Central memory CD8-positive, alpha-beta T cell (primary cell): ENCODE measurements around the gene BMPER.

Experiments used
- ATAC-seq: fragments of 150-1000 bp; cut with Tn5 transposase; replicated peaks from 2 replicates; pipeline ENCODE4 v1.10.0; 2022; ENCODE audit warnings: mild to moderate bottlenecking, moderate FRiP score, moderate number of reproducible peaks; ENCODE audit not compliant: poor library complexity, severe bottlenecking; ENCODE audit errors: extremely low read depth
- DNase-seq, 2 donors: peaks; one replicate each; pipeline ENCODE4 v3.0.0; 2021; ENCODE audit warnings: low spot score in 2 of 2
- H3K27ac Mint-ChIP-seq: one replicate; pipeline ENCODE4 v1.8.0; 2022; ENCODE audit warnings: low read depth, mild to moderate bottlenecking, moderate library complexity, mixed read lengths
- H3K27me3 Mint-ChIP-seq: one replicate; pipeline ENCODE4 v1.8.0; 2022; ENCODE audit warnings: mixed read lengths
- H3K36me3 Mint-ChIP-seq: one replicate; pipeline ENCODE4 v1.8.0; 2022; ENCODE audit warnings: mild to moderate bottlenecking, moderate library complexity, mixed read lengths; ENCODE audit not compliant: insufficient read depth
- H3K4me1 Mint-ChIP-seq: one replicate; pipeline ENCODE4 v1.8.0; 2022; ENCODE audit warnings: mixed read lengths
- H3K4me3 Mint-ChIP-seq: one replicate; pipeline ENCODE4 v1.8.0; 2022; ENCODE audit warnings: mild to moderate bottlenecking, moderate library complexity, mixed read lengths
- H3K9me3 Mint-ChIP-seq: one replicate; pipeline ENCODE4 v1.8.0; 2022; ENCODE audit warnings: mixed read lengths

Gene BMPER

GRCh38 chr7:34091321-34091917 is 186.1 kb downstream of the BMPER start:
- ATAC-seq (no peak), DNase-seq (no peak)
- no peaks in the 10 kb centered on the region for H3K36me3 Mint-ChIP-seq
- no peaks in the 10 kb centered on the region for H3K27me3 Mint-ChIP-seq
- no peak overlapping the region for H3K27ac Mint-ChIP-seq
- no peaks in the 10 kb centered on the region for H3K9me3 Mint-ChIP-seq
- no peaks in the 10 kb centered on the region for H3K4me1 Mint-ChIP-seq
- no peak overlapping the region for H3K4me3 Mint-ChIP-seq

- DNase-seq, result no peak
- no peaks in the 10 kb centered on the region for H3K27me3 Mint-ChIP-seq
- H3K4me3 Mint-ChIP-seq, result no peak overlapping the region
- H3K9me3 Mint-ChIP-seq, result no peaks in the 10 kb centered on the region
- no peaks in the 10 kb centered on the region for H3K4me1 Mint-ChIP-seq
- no peaks in the 10 kb centered on the region for H3K36me3 Mint-ChIP-seq
- no peak overlapping the region for H3K27ac Mint-ChIP-seq
- no peak for ATAC-seq
Measured at GRCh38 chr7:34093276-34093675, 187.9 kb downstream of the BMPER start.

GRCh38 chr7:34096198-34096651 is 190.9 kb downstream of the BMPER start:
- no peak overlapping the region for H3K4me3 Mint-ChIP-seq
- ATAC-seq (no peak), DNase-seq (no peak)
- H3K9me3 Mint-ChIP-seq, result no peaks in the 10 kb centered on the region
- H3K27ac Mint-ChIP-seq, result no peak overlapping the region
- H3K4me1 Mint-ChIP-seq, result no peaks in the 10 kb centered on the region
- no peaks in the 10 kb centered on the region for H3K36me3 Mint-ChIP-seq
- H3K27me3 Mint-ChIP-seq, result no peaks in the 10 kb centered on the region

GRCh38 chr7:34096777-34097176 is 191.4 kb downstream of the BMPER start:
- H3K27me3 Mint-ChIP-seq, result no peaks in the 10 kb centered on the region
- no peak overlapping the region for H3K27ac Mint-ChIP-seq
- DNase-seq (no peak), ATAC-seq (no peak)
- H3K9me3 Mint-ChIP-seq, result no peaks in the 10 kb centered on the region
- H3K36me3 Mint-ChIP-seq, result no peaks in the 10 kb centered on the region
- H3K4me1 Mint-ChIP-seq, result no peaks in the 10 kb centered on the region
- no peak overlapping the region for H3K4me3 Mint-ChIP-seq

- ATAC-seq (no peak), DNase-seq (no peak)
- no peaks in the 10 kb centered on the region for H3K27me3 Mint-ChIP-seq
- H3K27ac Mint-ChIP-seq, result no peak overlapping the region
- no peaks in the 10 kb centered on the region for H3K36me3 Mint-ChIP-seq
- no peaks in the 10 kb centered on the region for H3K9me3 Mint-ChIP-seq
- no peaks in the 10 kb centered on the region for H3K4me1 Mint-ChIP-seq
- no peak overlapping the region for H3K4me3 Mint-ChIP-seq
Measured at GRCh38 chr7:34100661-34101060, 195.3 kb downstream of the BMPER start.

- H3K27me3 Mint-ChIP-seq, result no peaks in the 10 kb centered on the region
- DNase-seq, result no peak
Measured at GRCh38 chr7:34104115-34104514, 198.8 kb downstream of the BMPER start.

GRCh38 chr7:34104992-34105391 is 199.7 kb downstream of the BMPER start:
- H3K4me3 Mint-ChIP-seq, result no peak overlapping the region
- H3K27ac Mint-ChIP-seq, result no peak overlapping the region
- no peaks in the 10 kb centered on the region for H3K27me3 Mint-ChIP-seq
- H3K36me3 Mint-ChIP-seq, result peaks cover 1% of the 10 kb centered on the region
- no peaks in the 10 kb centered on the region for H3K4me1 Mint-ChIP-seq
- no peak for ATAC-seq
- H3K9me3 Mint-ChIP-seq, result peaks cover 6% of the 10 kb centered on the region
- DNase-seq, result no peak

More at GRCh38 chr7:34104115-34104514, 198.8 kb downstream of the BMPER start:
- no peak overlapping the region for H3K4me3 Mint-ChIP-seq
- no peak for ATAC-seq
- no peak overlapping the region for H3K27ac Mint-ChIP-seq
- peaks cover 6% of the 10 kb centered on the region for H3K9me3 Mint-ChIP-seq
- H3K4me1 Mint-ChIP-seq, result no peaks in the 10 kb centered on the region
- H3K36me3 Mint-ChIP-seq, result peaks cover 1% of the 10 kb centered on the region

GRCh38 chr7:34107276-34107675 is 201.9 kb downstream of the BMPER start:
- Mint-ChIP-seq H3K36me3 (peaks cover 1% of the 10 kb centered on the region), H3K9me3 (peaks cover 6% of the 10 kb centered on the region), H3K4me3 (no peak overlapping the region), H3K4me1 (no peaks in the 10 kb centered on the region), H3K27ac (no peak overlapping the region), H3K27me3 (no peaks in the 10 kb centered on the region)
- no peak for DNase-seq
- ATAC-seq, result no peak

- Mint-ChIP-seq H3K36me3 (peaks cover 1% of the 10 kb centered on the region), H3K4me1 (no peaks in the 10 kb centered on the region)
- ATAC-seq, result no peak
Measured at GRCh38 chr7:34108165-34108564, 202.8 kb downstream of the BMPER start.

GRCh38 chr7:34109936-34110780 is 204.8 kb downstream of the BMPER start:
- Mint-ChIP-seq H3K4me1 (no peaks in the 10 kb centered on the region), H3K27ac (no peak overlapping the region), H3K4me3 (no peak overlapping the region), H3K36me3 (peaks cover 1% of the 10 kb centered on the region), H3K9me3 (peaks cover 11% of the 10 kb centered on the region), H3K27me3 (no peaks in the 10 kb centered on the region)
- no peak for ATAC-seq
- DNase-seq, result no peak

More at GRCh38 chr7:34108165-34108564, 202.8 kb downstream of the BMPER start:
- Mint-ChIP-seq H3K4me3 (no peak overlapping the region), H3K27me3 (no peaks in the 10 kb centered on the region), H3K27ac (no peak overlapping the region), H3K9me3 (peaks cover 6% of the 10 kb centered on the region)
- no peak for DNase-seq

- Mint-ChIP-seq H3K27ac (no peak overlapping the region), H3K4me3 (no peak overlapping the region), H3K36me3 (peaks cover 1% of the 10 kb centered on the region), H3K4me1 (no peaks in the 10 kb centered on the region), H3K27me3 (no peaks in the 10 kb centered on the region), H3K9me3 (peaks cover 11% of the 10 kb centered on the region)
- no peak for DNase-seq
- no peak for ATAC-seq
Measured at GRCh38 chr7:34111031-34111430, 205.7 kb downstream of the BMPER start.

- peaks cover 9% of the 10 kb centered on the region for H3K9me3 Mint-ChIP-seq
- H3K4me3 Mint-ChIP-seq, result no peak overlapping the region
- no peak for DNase-seq
- H3K36me3 Mint-ChIP-seq, result no peaks in the 10 kb centered on the region
- H3K27me3 Mint-ChIP-seq, result no peaks in the 10 kb centered on the region
- no peak overlapping the region for H3K27ac Mint-ChIP-seq
- H3K4me1 Mint-ChIP-seq, result no peaks in the 10 kb centered on the region
- ATAC-seq, result no peak
Measured at GRCh38 chr7:34115503-34115902, 210.2 kb downstream of the BMPER start.

GRCh38 chr7:34117573-34117972 is 212.2 kb downstream of the BMPER start:
- ATAC-seq (no peak), DNase-seq (no peak)
- Mint-ChIP-seq H3K27me3 (no peaks in the 10 kb centered on the region), H3K27ac (no peak overlapping the region), H3K4me3 (no peak overlapping the region), H3K36me3 (no peaks in the 10 kb centered on the region), H3K9me3 (peaks cover 9% of the 10 kb centered on the region), H3K4me1 (no peaks in the 10 kb centered on the region)
